OCI-M2 (cell line): ENCODE measurements around the gene UTP11.

Experiments
- DNase-seq: peaks from one replicate; lab custom pipeline; 2025; ENCODE audit not compliant: unreplicated experiment; lab: John Stamatoyannopoulos, UW

UTP11 gene

GRCh38 chr1:38045401-38046332 is 33.1 kb downstream of the UTP11 start:
- no peak for DNase-seq

- DNase-seq, result no peak
These were observed 33.9 kb downstream of the UTP11 start, which contains the start of gene POU3F1 for GRCh38 chr1:38046333-38046883. POU3F1 (minus strand) TSS chr1:38046793; CDS start chr1:38046743, 50 bp downstream.

GRCh38 chr1:38046884-38047602 is 34.5 kb downstream of the UTP11 start:
- DNase-seq, result no peak

GRCh38 chr1:38047603-38048141 is 35.1 kb downstream of the UTP11 start:
- no peak for DNase-seq

GRCh38 chr1:38050397-38051078 is 38.0 kb downstream of the UTP11 start:
- DNase-seq, result no peak

- DNase-seq, result no peak
These were observed 38.6 kb downstream of the UTP11 start for GRCh38 chr1:38051079-38051543.

GRCh38 chr1:38052750-38053415 is 40.3 kb downstream of the UTP11 start:
- no peak for DNase-seq

GRCh38 chr1:38053416-38054091 is 41.0 kb downstream of the UTP11 start:
- DNase-seq, result no peak

GRCh38 chr1:38055398-38055797 is 42.9 kb downstream of the UTP11 start:
- DNase-seq, result no peak

- no peak for DNase-seq
These were observed 43.4 kb downstream of the UTP11 start for GRCh38 chr1:38055965-38056364.

GRCh38 chr1:38059635-38060250 is 47.2 kb downstream of the UTP11 start:
- no peak for DNase-seq

GRCh38 chr1:38060498-38060897 is 48.0 kb downstream of the UTP11 start:
- no peak for DNase-seq

- no peak for DNase-seq
These were observed 48.8 kb downstream of the UTP11 start for GRCh38 chr1:38061290-38061689.

GRCh38 chr1:38061883-38062328 is 49.4 kb downstream of the UTP11 start:
- DNase-seq, result no peak

- DNase-seq, result no peak
These were observed 50.1 kb downstream of the UTP11 start for GRCh38 chr1:38062361-38063288.

GRCh38 chr1:38063616-38064015 is 51.1 kb downstream of the UTP11 start:
- no peak for DNase-seq

- DNase-seq, result no peak
These were observed 51.8 kb downstream of the UTP11 start for GRCh38 chr1:38064197-38064903.
